H1 (cell line): ENCODE data around the gene CBR3. TPM values are rescaled to one million over a fixed set of nuclear protein-coding genes. Genes with fewer than 3 reads are reported as not detected.

Experiments
- CTCF ChIA-PET: fragments of 300-600 bp; sonication (Branson Sonifier 250); formaldehyde crosslinking; loops from one replicate; lab custom pipeline; 2021; ENCODE audit not compliant: partially characterized antibody; lab: Charles Lee
- POLR2A ChIA-PET: fragments of 300-600 bp; sonication (Branson Sonifier 250); formaldehyde crosslinking; loops from one replicate; lab custom pipeline; 2021; ENCODE audit warnings: inconsistent platforms; ENCODE audit not compliant: partially characterized antibody; lab: Charles Lee
- DNase-seq, 2 experiments: peaks; one replicate each; pipeline versions ENCODE4 v3.0.0 to v3.0.0-alpha.2; 2010 to 2022; ENCODE audit warnings: low spot score in 2 of 2, low read depth in 1 of 2, mixed read lengths in 1 of 2
- FAIRE-seq: peaks from 2 replicates; lab custom pipeline; 2011; peaks lifted over from hg19 to GRCh38; lab: Jason Lieb, UNC
- H2AFZ ChIP-seq: 2 replicates; pipeline ENCODE4 v1.8.1; 2012; ENCODE audit warnings: low read length, inconsistent platforms
- H2AK5ac ChIP-seq: 2 replicates; pipeline ENCODE4 v1.6.1; 2013; ENCODE audit warnings: low read depth, low read length
- H2BK120ac ChIP-seq: replicated peaks from 2 replicates; pipeline ENCODE3; 2013; ENCODE audit warnings: low read depth, low read length, inconsistent platforms
- H2BK12ac ChIP-seq: 2 replicates; pipeline ENCODE4 v1.6.1; 2013; ENCODE audit warnings: low read depth, low read length
- H2BK15ac ChIP-seq: 2 replicates; pipeline ENCODE4 v1.6.1; 2013; ENCODE audit warnings: low read length
- H2BK20ac ChIP-seq: 2 replicates; pipeline ENCODE4 v1.6.1; 2013; ENCODE audit warnings: low read length
- H2BK5ac ChIP-seq: 2 replicates; pipeline ENCODE4 v1.6.1; 2013; ENCODE audit warnings: low read depth, low read length
- H3K14ac ChIP-seq: 2 replicates; pipeline ENCODE4 v1.6.1; 2013; ENCODE audit warnings: inconsistent platforms; ENCODE audit not compliant: insufficient read length
- H3K18ac ChIP-seq: 2 replicates; pipeline ENCODE4 v1.6.1; 2013; ENCODE audit warnings: low read length; ENCODE audit errors: extremely low read depth
- H3K23ac ChIP-seq: 2 replicates; pipeline ENCODE4 v1.6.1; 2013; ENCODE audit warnings: inconsistent platforms; ENCODE audit not compliant: insufficient read length
- H3K23me2 ChIP-seq: 2 replicates; pipeline ENCODE4 v1.6.1; 2013; ENCODE audit warnings: low read depth, low read length
- H3K27ac ChIP-seq: 2 replicates; pipeline ENCODE4 v1.6.1; 2011; ENCODE audit warnings: low read depth, low read length, inconsistent platforms
- H3K27me3 ChIP-seq, 4 experiments: replicated peaks in 1 of 4; 1 replicate in 1 of 4; 2 replicates in 3 of 4; pipeline versions ENCODE4 v1.6.1 to v1.8.1; 2011 to 2013; ENCODE audit warnings: low read length in 3 of 4, mild to moderate bottlenecking in 3 of 4, inconsistent platforms in 2 of 4, mixed read lengths in 2 of 4, moderate library complexity in 1 of 4; ENCODE audit not compliant: control insufficient read depth in 3 of 4, insufficient read depth in 3 of 4; ENCODE audit errors: extremely low read depth in 1 of 4
- H3K36me3 ChIP-seq, 4 experiments: 2 replicates each; pipeline versions ENCODE4 v1.6.1 to v1.8.1; 2011 to 2013; ENCODE audit warnings: mild to moderate bottlenecking in 4 of 4, low read length in 3 of 4, moderate library complexity in 2 of 4, control low read depth in 1 of 4, inconsistent platforms in 1 of 4; ENCODE audit not compliant: insufficient read depth in 4 of 4, control insufficient read depth in 2 of 4
- H3K4ac ChIP-seq: replicated peaks from 2 replicates; pipeline ENCODE3; 2013; ENCODE audit warnings: low read length, low read depth, mixed read lengths, inconsistent platforms; ENCODE audit not compliant: insufficient read length
- H3K4me1 ChIP-seq, 4 experiments: replicated peaks in 1 of 4; 1 replicate in 1 of 4; 2 replicates in 3 of 4; pipeline versions ENCODE4 v1.6.1 to v1.8.1; 2011 to 2013; ENCODE audit warnings: low read length in 3 of 4, inconsistent platforms in 2 of 4, mixed read lengths in 1 of 4; ENCODE audit not compliant: insufficient read depth in 4 of 4, control insufficient read depth in 3 of 4
- H3K4me2 ChIP-seq, 2 experiments: 2 replicates each; pipeline versions ENCODE4 v1.6.1 to v1.8.1; 2011 to 2013; ENCODE audit warnings: low read depth in 2 of 2, low read length in 2 of 2, control low read depth in 1 of 2, inconsistent platforms in 1 of 2, mild to moderate bottlenecking in 1 of 2; ENCODE audit not compliant: insufficient read depth in 1 of 2
- H3K4me3 ChIP-seq, 4 experiments: fragments of 200-600, 300-600 bp in 1 of 4; sonication (generic), shearing (Covaris generic), sonication (Bioruptor Twin) in 1 of 4; 2 replicates each; pipeline versions ENCODE4 v1.5.1 to v1.8.1; 2011 to 2016; ENCODE audit warnings: low read length in 4 of 4, low read depth in 3 of 4, control low read depth in 2 of 4, inconsistent platforms in 2 of 4, mild to moderate bottlenecking in 2 of 4, mixed read lengths in 1 of 4, moderate library complexity in 1 of 4; ENCODE audit not compliant: insufficient read depth in 2 of 4; ENCODE audit errors: extremely low read depth in 1 of 4
- H3K56ac ChIP-seq: replicated peaks from 2 replicates; pipeline ENCODE3; 2013; ENCODE audit warnings: low read depth, mild to moderate bottlenecking, mixed read lengths, low read length, inconsistent platforms; ENCODE audit not compliant: insufficient read length
- H3K79me1 ChIP-seq: 2 replicates; pipeline ENCODE4 v1.6.1; 2013; ENCODE audit warnings: low read depth, low read length, control low read depth
- H3K79me2 ChIP-seq, 2 experiments: 2 replicates each; pipeline versions ENCODE4 v1.6.1 to v1.8.1; 2012 to 2013; ENCODE audit warnings: low read length in 2 of 2, mild to moderate bottlenecking in 2 of 2, inconsistent platforms in 1 of 2; ENCODE audit not compliant: insufficient read depth in 2 of 2, control insufficient read depth in 1 of 2
- H3K9ac ChIP-seq, 4 experiments: replicated peaks in 1 of 4; 1 replicate in 1 of 4; 2 replicates in 3 of 4; pipeline versions ENCODE4 v1.6.1 to v1.8.1; 2011 to 2013; ENCODE audit warnings: low read depth in 3 of 4, low read length in 3 of 4, control low read depth in 2 of 4, mild to moderate bottlenecking in 2 of 4, moderate library complexity in 2 of 4, inconsistent platforms in 1 of 4; ENCODE audit errors: extremely low read depth in 1 of 4
- H3K9me3 ChIP-seq, 2 experiments: 2 replicates each; pipeline versions ENCODE4 v1.6.1 to v1.8.1; 2012 to 2013; ENCODE audit warnings: mild to moderate bottlenecking in 2 of 2, moderate library complexity in 2 of 2, control low read depth in 1 of 2, inconsistent platforms in 1 of 2, low read depth in 1 of 2, low read length in 1 of 2, mixed read lengths in 1 of 2; ENCODE audit not compliant: insufficient read depth in 2 of 2
- H4K20me1 ChIP-seq, 2 experiments: replicated peaks in 1 of 2; 2 replicates each; pipeline versions ENCODE3 to v1.8.1; 2011 to 2013; ENCODE audit warnings: inconsistent platforms in 2 of 2, low read length in 2 of 2, mild to moderate bottlenecking in 1 of 2; ENCODE audit not compliant: insufficient read depth in 2 of 2, control insufficient read depth in 1 of 2
- H4K5ac ChIP-seq: 2 replicates; pipeline ENCODE4 v1.6.1; 2013; ENCODE audit warnings: low read length, low read depth, mixed read lengths, inconsistent platforms; ENCODE audit not compliant: insufficient read length
- H4K8ac ChIP-seq: 2 replicates; pipeline ENCODE4 v1.8.0; 2013; ENCODE audit warnings: mild to moderate bottlenecking, moderate library complexity, low read length, inconsistent platforms; ENCODE audit not compliant: insufficient read depth; ENCODE audit errors: extremely low read depth
- H4K91ac ChIP-seq: replicated peaks from 2 replicates; pipeline ENCODE3; 2013; ENCODE audit warnings: low read length, mixed read lengths, inconsistent platforms; ENCODE audit not compliant: insufficient read length
- CBX8 ChIP-seq: fragments of 300-800, 300-1000 bp; sonication (generic); IDR thresholded peaks from 2 replicates; pipeline ENCODE4 v1.7.1; 2016; ENCODE audit warnings: low read depth, low read length, borderline replicate concordance
- SRF ChIP-seq: IDR thresholded peaks from 2 replicates; pipeline ENCODE4 v1.6.1; 2011; ENCODE audit warnings: mild to moderate bottlenecking, low read depth, low read length, moderate library complexity
- WGBS, 2 experiments: shearing (Covaris generic) in 1 of 2; methylation state at CpG; one replicate each; pipeline versions ENCODE4 v1.1.6 to v1.1.7; 2013 to 2015; ENCODE audit warnings: low lambda C conversion rate in 2 of 2, mixed read lengths in 2 of 2, inconsistent platforms in 1 of 2, low coverage in 1 of 2, missing lambda C conversion rate in 1 of 2; ENCODE audit not compliant: insufficient replicate concordance in 2 of 2, insufficient coverage in 1 of 2, insufficient read length in 1 of 2; ENCODE audit errors: extremely low coverage in 1 of 2, missing lambda C conversion rate in 1 of 2; 5-methylcytosine and 5-hydroxymethylcytosine counted together
- polyA plus RNA-seq, 7 experiments: library from polyadenylated mRNA; depleted of rRNA in 3 of 7; stranded (reverse) in 5 of 7; unstranded in 2 of 7; fragments of >200 nt in 5 of 7; fragments of 200-250 nt in 2 of 7; gene quantifications; 1 replicate in 5 of 7; 2 replicates in 1 of 7; 4 replicates in 1 of 7; pipeline versions ENCODE4 v1.2.1 to v1.2.3, GENCODE V29; 2011 to 2013; ENCODE audit warnings: missing spikeins in 2 of 7, mixed read lengths in 2 of 7
- total RNA-seq: library from RNA; stranded (reverse); fragmentation: NEBNext Ultra II Directional; extraction: Animal tissue kit (Norgen Biotek cat#: 25700); gene quantifications from 2 replicates; pipeline ENCODE4 v1.2.1, GENCODE V29; 2021

CBR3 gene
- total and polyA plus RNA-seq, 2 of the 8 experiments (the other 6 are each of a cell fraction or from before 2014, with no cell fraction given), result 1.2 to 4.3 TPM

DNA sequence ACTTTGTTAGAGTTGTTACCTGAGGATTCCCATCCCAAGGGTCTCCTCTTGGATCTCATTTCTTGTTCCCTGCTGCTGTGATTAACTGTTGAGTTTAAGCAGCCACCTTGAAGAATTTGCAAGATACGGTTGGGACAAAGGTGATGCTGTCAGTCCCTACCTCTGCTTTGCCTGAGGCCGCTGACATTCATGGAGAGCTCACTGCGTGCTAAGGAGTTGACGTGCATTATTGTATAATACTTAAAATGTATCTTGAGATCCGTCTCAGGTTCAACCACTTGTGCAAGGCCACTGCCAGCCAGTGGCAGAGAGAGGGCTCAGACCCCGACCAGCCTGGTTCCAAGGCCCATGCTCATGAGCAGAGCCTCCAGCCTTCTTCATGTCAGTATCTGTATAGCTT is 35.9 kb downstream of the CBR3 start:
- H3K79me1 ChIP-seq, result no peaks in the 10 kb centered on the region; the same call in 1 of the 2 replicates
- no peak overlapping the region for H4K5ac ChIP-seq
- H3K79me2 ChIP-seq, result no peaks in the 10 kb centered on the region
- H3K27me3 ChIP-seq, result no peaks in the 10 kb centered on the region
- no peak overlapping the region for H2BK12ac ChIP-seq
- H3K14ac ChIP-seq, result no peak overlapping the region
- H3K9me3 ChIP-seq, result no peaks in the 10 kb centered on the region; a peak in 1 of 4 replicates
- H3K4me1 ChIP-seq, result no peaks in the 10 kb centered on the region
- H3K56ac ChIP-seq, result no peak overlapping the region
- no peak overlapping the region for H3K27ac ChIP-seq
- no peak overlapping the region for H3K9ac ChIP-seq
- no peak overlapping the region for H3K4me2 ChIP-seq
- no peak overlapping the region for H3K4me3 ChIP-seq
- H2BK5ac ChIP-seq, result no peak overlapping the region
- no peak overlapping the region for H3K18ac ChIP-seq
- no peak overlapping the region for H4K8ac ChIP-seq
- no peak overlapping the region for H2BK15ac ChIP-seq
- no peak overlapping the region for H2AFZ ChIP-seq
- no peaks in the 10 kb centered on the region for H4K20me1 ChIP-seq
- H2BK120ac ChIP-seq, result no peak overlapping the region
- H4K91ac ChIP-seq, result no peak overlapping the region
- H2BK20ac ChIP-seq, result no peak overlapping the region
- H3K4ac ChIP-seq, result no peak overlapping the region
- H3K36me3 ChIP-seq, result 0 out of 8 replicates have a peak, but pooled peaks cover 0 to 2% (median 0%) of the 10 kb centered on the region in 4 experiments
- WGBS, 2 experiments, result 88% methylated on average over 6 of the region's 6 CpGs; no CpG with 5 or more reads in 1 of the 2 experiments
- TF ChIP-seq SRF, result no peak
- no peak for TF ChIP-seq CBX8
- no peak overlapping the region for H3K23ac ChIP-seq
- no peaks in the 10 kb centered on the region for H3K23me2 ChIP-seq
- DNase-seq, result no peak
- H2AK5ac ChIP-seq, result no peak overlapping the region
- ChIA-PET CTCF (interaction anchor here (0.6 to 3.4 kb wide), 7 partner anchors 10 to 75 kb away, joined by 3 to 11 read pairs (median 7); no protein-coding TSS in a partner anchor), POLR2A (no interaction called here)
- FAIRE-seq, result no peak
